ENCODE results near the gene PLXND1. TPM values are rescaled to one million over a fixed set of nuclear protein-coding genes. Genes with fewer than 3 reads are reported as not detected.
A peak's percentile ranks its signal among the peaks of the same experiment; 100 is the strongest.
"Not testable (repeated sequence)": the region's sequence is repeated elsewhere in the genome, so short reads cannot be mapped to it uniquely, and the experiment has no call there.

Gene PLXND1
- total RNA-seq, 4 donors from 2014 or later, result 13.1 to 305 (median 48.2) TPM

DNA sequence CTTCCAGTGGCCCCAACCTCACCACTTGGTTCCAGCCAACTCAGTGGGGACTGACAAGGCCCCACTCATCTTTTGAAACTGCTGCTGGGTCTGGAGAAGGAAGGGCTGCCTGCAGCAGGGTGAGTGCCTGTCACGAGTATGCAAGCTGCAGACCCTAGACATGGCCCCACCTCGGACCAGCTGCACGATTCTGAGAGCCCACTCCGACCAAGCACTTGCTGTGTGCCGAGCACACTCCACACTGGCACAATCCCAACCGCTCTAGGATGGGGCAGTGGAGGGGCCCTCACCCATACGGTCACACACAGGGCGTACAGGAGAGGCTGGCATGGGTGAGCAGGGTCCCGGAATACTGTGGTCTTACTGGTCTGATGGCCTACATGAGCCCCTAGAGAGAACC, 8.0 kb upstream of the PLXND1 start:
- Histone ChIP-seq H3K27ac (peak overlapping the region in 2 of 4 donors; percentile 2 to 62), H3K9me3 (no peaks in the 10 kb centered on the region), H3K4me1 (peaks cover 0 to 13% (median 2%) of the 10 kb centered on the region in 4 donors), H3K27me3 (no peaks in the 10 kb centered on the region), H3K4me3 (no peak overlapping the region), H3K36me3 (no peaks in the 10 kb centered on the region)
- TF ChIP-seq, protein P1, sequence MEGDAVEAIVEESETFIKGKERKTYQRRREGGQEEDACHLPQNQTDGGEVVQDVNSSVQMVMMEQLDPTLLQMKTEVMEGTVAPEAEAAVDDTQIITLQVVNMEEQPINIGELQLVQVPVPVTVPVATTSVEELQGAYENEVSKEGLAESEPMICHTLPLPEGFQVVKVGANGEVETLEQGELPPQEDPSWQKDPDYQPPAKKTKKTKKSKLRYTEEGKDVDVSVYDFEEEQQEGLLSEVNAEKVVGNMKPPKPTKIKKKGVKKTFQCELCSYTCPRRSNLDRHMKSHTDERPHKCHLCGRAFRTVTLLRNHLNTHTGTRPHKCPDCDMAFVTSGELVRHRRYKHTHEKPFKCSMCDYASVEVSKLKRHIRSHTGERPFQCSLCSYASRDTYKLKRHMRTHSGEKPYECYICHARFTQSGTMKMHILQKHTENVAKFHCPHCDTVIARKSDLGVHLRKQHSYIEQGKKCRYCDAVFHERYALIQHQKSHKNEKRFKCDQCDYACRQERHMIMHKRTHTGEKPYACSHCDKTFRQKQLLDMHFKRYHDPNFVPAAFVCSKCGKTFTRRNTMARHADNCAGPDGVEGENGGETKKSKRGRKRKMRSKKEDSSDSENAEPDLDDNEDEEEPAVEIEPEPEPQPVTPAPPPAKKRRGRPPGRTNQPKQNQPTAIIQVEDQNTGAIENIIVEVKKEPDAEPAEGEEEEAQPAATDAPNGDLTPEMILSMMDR (IDR thresholded peaks at IDR 0.05), result no peak
- no peak for TF ChIP-seq POLR2A (IDR thresholded peaks at IDR 0.05)
- no peak for DNase-seq

- TF ChIP-seq POLR2A (IDR thresholded peaks at IDR 0.05), result no peak
- TF ChIP-seq, protein P1 (IDR thresholded peaks at IDR 0.05), result no peak
- Histone ChIP-seq H3K4me3 (no peak overlapping the region), H3K27ac (peak overlapping the region in 1 of 4 donors; percentile 19), H3K27me3 (no peaks in the 10 kb centered on the region), H3K4me1 (peaks cover 0 to 23% (median 2%) of the 10 kb centered on the region in 4 donors), H3K36me3 (no peaks in the 10 kb centered on the region), H3K9me3 (no peaks in the 10 kb centered on the region)
- no peak for DNase-seq
Observed at GRCh38 chr3:129613367-129613740, 6.9 kb upstream of the PLXND1 start.

DNA sequence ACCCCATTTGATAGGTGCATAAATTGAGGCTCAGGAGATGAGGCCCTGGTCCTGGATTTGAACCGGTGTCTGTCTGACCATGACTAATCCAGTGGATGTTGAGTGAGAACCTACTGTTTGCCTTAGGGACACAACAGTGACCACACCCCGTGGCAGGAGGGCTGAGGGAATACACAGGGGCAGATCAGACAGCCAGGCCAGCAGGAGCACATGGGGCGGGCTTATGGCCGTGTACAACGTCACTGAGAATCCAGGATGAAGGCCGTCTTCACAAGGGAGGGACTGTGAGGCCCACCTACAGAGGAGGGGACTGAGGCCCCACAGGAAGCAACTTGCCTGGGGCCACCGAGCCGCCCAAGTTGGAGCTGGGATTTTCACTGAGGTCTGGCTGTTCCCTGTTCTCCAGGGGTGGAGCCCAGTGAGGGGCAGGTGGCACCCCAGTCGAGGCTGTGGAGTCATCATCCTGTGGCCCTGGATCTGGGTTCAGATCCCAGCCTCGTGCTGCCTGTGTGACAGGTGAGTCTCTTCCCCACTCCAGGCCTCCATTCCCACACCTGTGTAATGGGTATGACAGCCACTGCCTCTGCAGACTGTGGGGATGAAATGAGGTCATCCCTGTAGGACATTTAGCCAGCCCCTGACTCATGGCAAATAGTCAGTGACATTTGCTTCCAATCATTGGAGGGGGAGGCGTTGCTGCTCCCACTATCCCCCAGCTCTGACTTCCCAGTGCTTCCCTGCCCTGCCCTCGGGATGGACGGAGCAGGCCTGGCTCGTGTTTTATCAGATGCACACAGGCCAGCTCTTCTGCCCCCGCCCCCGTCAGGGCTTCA, 6.3 kb upstream of the PLXND1 start:
- H3K27me3 ChIP-seq, result no peaks in the 10 kb centered on the region
- no peak for DNase-seq
- TF ChIP-seq POLR2A (IDR thresholded peaks at IDR 0.05), result no peak
- peaks cover 0 to 29% (median 3%) of the 10 kb centered on the region in 4 donors for H3K4me1 ChIP-seq
- H3K9me3 ChIP-seq, result no peaks in the 10 kb centered on the region
- H3K27ac ChIP-seq, result peak overlapping the region in 2 of 4 donors; percentile 19 to 39
- H3K36me3 ChIP-seq, result no peaks in the 10 kb centered on the region
- H3K4me3 ChIP-seq, result no peak overlapping the region

GRCh38 chr3:129611812-129612533, 5.5 kb upstream of the PLXND1 start:
- H3K4me3 ChIP-seq, result no peak overlapping the region
- peaks cover 0 to 37% (median 8%) of the 10 kb centered on the region in 4 donors for H3K4me1 ChIP-seq
- no peaks in the 10 kb centered on the region for H3K36me3 ChIP-seq
- H3K27me3 ChIP-seq, result no peaks in the 10 kb centered on the region
- TF ChIP-seq POLR2A (IDR thresholded peaks at IDR 0.05), result no peak
- TF ChIP-seq, protein P1 (IDR thresholded peaks at IDR 0.05), result no peak
- peak overlapping the region in 3 of 4 donors; percentile 10 to 39 (median 10) for H3K27ac ChIP-seq
- H3K9me3 ChIP-seq, result no peaks in the 10 kb centered on the region
- DNase-seq, result no peak

DNA sequence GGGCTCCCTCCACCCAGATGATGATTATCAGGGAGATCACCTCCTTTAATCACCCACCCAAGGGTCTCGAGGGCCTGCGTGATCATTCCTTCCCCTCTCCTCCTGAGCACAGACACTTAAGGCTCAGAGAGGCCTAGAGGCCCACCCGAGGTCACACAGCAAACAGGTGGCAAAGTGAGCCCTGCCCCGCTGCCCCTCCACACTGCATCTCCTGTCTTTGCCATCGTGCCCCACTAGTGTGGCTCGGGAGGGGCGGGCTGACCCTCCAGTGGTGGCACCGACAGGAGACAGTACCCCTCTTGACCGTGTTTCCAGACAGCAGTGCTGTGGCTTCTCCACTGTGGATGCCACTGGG, 4.9 kb upstream of the PLXND1 start:
- Histone ChIP-seq H3K4me1 (peaks cover 0 to 38% (median 9%) of the 10 kb centered on the region in 4 donors), H3K27ac (peak overlapping the region in 2 of 4 donors; percentile 10), H3K27me3 (no peaks in the 10 kb centered on the region), H3K9me3 (no peaks in the 10 kb centered on the region), H3K36me3 (no peaks in the 10 kb centered on the region), H3K4me3 (no peak overlapping the region)
- TF ChIP-seq, protein P1 (IDR thresholded peaks at IDR 0.05), result no peak
- TF ChIP-seq POLR2A (IDR thresholded peaks at IDR 0.05), result no peak
- DNase-seq, result no peak

GRCh38 chr3:129610794-129611445, 4.4 kb upstream of the PLXND1 start:
- not testable (repeated sequence) for H3K27me3 ChIP-seq, DNase-seq, H3K27ac ChIP-seq, H3K9me3 ChIP-seq, H3K4me3 ChIP-seq, H3K36me3 ChIP-seq
- H3K4me1 ChIP-seq, result peaks cover 0 to 42% (median 11%) of the 10 kb centered on the region in 4 donors
